ENCODE measurements around the gene CAMKMT.
"Not testable (repeated sequence)": the region's sequence is repeated elsewhere in the genome, so short reads cannot be mapped to it uniquely, and the experiment has no call there.

Gene CAMKMT

DNA sequence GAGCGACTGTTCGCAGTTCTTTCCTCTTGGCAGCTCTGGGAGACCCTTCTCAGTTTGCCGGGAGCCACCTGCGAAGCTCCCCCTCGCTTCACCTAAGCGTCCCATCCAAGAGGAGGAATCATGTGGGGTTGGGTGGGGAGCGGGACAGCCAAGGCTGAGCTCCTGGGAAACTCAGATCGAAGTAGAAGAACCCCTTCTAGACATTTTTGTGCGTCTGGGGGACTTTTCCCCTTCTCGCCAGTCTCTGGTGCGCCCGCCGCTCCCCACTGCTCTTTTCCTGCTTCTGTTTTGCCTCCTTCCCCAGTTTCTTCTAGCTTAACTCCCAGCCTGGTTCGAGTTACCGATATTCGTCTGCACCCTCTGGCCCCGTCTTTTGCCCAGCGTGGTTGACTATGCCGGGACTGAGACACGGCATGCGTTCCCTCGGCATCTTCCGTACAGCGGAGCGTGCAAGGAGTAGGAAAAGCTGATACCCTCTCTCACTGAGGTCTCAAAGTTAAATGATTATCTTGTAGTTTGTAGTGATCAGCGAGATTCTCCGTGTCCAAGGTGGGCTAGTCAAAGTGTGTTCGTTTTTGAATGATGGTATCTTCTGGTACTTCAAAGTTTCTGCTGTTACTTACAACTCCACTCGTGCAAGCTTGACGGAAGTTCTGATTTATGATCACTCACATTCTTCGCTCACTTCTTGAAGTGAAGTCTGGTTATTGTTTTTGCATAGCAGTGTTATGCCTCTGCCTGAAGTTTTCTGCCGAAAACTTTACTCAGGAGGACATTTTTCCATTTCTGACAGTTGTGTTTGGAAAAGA lies 664 bp downstream of the CAMKMT start:
- peak; percentile 50 for DNase-seq

DNA sequence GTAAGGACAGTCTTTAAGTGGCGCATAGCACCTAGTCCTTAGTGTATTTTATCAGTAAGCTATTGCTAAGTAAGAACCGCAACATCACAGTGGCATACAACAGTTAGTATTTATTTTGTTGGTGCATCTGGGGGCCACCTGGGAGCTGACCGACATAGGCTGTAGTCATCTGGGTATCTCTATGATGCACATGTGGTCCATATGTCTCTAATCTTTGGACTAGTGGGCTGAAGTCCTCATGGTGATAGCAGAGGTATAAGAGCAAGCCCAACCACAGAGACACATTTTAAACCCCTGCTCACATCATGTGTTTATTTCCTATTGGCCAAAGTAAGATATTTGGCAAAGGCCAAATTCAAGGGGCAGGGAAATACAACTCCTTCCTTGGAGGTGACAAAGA lies 2.9 kb downstream of the CAMKMT start:
- DNase-seq = no peak

DNA sequence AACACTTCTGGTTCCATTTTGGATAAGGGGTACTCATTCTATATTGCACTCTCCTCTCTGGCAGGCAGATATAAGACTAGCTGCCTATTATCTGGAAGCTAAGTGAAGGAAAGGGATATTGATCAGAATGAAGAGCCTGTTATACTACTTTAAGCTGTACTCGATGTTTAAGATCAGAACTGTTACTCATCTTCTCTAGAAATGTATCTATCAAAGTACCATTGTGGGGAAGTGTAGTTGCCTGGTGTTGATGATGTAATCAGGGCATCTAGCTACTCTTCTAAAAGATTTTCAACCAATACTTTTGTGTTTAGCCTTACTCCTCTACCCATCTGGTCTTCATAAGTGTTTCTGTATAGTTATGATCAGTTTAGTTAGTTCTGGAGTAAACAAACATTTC lies 5.8 kb downstream of the CAMKMT start:
- DNase-seq = no peak

DNA sequence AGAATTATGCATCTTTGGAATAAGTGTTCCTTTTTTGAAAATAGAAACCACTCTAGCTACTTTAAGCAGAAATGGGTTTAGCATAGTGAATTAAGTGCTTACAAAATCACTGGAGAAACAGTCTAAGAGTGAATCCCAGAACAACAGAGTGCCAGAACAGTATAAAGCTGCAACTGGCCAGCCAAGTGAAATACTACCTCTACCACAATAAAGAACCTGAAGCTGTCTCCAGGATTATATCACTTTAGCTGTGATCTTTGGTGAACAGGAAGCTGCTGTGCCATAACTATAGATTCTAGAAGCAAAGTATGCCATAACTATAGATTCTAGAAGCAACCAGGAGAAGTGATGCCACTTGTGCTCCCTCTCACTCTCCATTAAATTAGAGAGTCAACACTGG lies 7.6 kb downstream of the CAMKMT start:
- DNase-seq = no peak

DNA sequence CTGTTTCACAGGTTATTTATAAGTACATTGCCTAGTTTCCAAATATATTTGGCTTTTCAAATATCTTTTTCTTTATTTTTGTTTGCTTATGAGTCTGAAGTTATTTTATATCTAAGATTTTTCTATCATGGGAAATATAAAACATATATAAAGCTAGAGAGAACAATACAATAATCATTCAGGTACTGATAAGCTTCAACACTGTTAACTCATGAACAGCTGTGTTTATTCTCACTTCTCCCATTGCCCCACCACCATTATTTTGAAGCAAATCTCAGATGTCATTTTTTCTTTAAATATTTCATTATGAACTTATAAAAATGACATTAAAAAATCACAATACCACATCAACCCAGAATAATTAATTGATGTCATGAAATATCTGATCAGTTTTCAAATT lies 9.7 kb downstream of the CAMKMT start:
- DNase-seq = no peak

DNA sequence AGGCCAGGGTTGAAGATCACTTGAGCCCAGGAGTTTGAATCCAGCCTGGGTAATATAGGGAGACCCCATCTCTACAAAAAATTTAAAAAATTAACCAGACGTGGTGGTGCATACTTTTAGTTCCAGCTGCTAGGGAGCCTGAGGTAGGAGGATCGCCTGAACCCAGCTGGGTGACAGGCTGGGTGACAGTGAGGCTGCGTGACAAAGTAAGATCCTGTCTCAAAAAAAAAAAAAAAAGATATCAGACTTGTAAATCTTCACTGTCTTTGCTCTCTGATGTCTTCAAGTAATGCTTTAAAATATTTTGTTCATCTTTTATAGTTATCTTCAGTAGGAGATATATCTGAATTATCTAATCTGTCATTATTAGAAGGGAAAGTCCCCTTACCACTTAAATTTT lies 10.5 kb downstream of the CAMKMT start:
- DNase-seq = no peak

DNA sequence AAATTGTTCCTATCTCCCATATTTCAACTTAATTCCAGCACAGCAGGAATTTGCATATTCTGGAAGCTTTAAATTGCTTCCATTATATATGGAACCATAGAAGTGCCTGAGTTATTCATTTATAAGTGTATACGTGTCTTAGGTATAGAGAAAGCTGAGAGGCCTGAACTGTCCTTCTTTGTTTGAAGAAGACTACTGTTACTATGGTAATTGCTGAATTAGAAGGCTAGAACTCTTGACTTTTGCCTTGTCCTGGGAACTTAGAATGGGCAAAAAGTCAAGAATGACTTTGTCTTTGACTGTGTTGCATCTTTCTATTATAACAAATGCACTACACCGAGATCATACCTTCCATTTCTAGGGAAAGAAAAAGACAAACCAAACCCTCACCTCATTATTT lies 15.7 kb downstream of the CAMKMT start:
- no peak for DNase-seq

DNA sequence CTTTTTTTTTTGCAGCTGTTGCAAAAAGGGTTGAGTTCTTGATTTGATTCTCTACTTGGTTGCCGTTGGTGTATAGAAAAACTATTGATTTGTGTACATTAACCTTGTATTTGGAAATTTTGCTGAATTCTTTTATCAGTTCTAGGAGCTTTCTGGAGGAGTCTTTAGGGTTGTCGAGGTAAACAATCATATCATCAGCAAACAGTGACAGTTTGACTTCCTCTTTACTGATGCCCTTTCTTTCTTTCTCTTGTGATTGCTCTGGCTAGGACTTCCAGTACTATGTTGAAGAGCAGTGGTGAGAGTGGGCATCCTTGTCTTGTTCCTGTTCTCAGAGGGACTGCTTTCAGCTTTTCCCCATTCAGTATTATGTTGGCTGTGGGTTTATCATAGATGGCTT lies 23.5 kb downstream of the CAMKMT start:
- not testable (repeated sequence) for DNase-seq

DNA sequence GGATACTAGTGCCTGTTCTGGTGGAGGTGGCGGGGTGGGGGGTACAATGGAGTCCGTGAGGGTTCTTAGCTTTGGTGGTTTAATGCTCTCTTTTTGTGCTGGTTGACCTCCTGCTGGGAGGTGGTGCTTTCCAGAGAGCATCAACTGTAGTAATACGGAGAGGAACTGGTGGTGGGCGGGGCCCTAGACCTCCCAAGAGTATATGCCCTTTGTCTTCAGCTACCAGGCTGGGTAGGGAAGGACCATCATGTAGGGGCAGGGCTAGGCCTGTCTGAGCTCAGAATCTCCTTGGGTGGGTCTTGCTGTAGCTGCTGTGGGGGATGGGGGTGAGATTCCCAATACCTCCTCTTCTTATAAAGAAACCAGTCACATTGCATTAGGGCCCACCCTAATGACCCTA lies 27.1 kb downstream of the CAMKMT start:
- DNase-seq = no peak

DNA sequence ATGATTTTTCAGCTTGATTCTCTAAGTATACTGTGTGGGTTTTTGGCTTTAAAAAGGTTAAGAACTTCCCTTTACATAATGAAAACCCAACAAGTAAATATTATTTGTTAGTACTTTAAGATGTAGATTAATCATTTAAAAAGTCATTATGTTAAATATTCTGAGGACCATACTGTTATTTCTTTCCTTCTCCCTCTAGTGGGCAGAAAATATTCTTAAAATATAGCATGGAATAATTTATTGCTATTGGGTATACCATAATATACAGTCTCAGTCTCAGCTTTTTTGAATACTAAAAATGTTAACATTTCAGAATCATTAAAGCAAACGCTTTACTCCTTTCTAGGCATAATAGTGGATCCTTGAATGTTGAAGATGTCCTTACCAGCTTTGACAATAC lies 28.1 kb downstream of the CAMKMT start:
- no peak for DNase-seq

DNA sequence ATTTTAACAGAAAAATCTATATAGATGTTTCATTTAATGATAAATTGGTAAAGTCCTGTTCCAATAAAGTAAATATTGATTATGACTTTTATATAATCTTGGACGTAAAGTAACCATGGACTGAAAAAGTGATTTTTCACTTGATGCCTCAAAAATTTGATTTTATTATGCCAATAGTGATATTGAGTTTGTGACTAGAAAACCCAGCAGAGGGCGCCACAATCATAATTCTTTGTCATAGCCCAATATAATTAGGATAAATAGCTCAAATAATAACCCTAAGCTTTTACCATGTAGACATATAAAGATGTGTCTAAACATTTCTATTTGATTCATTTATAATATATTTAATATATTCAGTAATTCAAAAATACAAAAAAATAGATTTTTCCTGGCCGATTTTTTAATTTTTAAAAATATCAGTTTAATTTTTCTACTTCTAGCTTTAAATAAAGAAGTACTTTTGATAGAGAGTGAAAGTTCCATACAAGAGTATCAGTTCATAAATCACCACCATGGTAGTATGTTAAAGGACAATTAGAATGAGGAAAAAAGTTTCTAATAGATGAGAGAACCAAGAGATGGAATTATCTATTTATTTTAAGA lies 30.7 kb downstream of the CAMKMT start:
- DNase-seq = peak; percentile 53

DNA sequence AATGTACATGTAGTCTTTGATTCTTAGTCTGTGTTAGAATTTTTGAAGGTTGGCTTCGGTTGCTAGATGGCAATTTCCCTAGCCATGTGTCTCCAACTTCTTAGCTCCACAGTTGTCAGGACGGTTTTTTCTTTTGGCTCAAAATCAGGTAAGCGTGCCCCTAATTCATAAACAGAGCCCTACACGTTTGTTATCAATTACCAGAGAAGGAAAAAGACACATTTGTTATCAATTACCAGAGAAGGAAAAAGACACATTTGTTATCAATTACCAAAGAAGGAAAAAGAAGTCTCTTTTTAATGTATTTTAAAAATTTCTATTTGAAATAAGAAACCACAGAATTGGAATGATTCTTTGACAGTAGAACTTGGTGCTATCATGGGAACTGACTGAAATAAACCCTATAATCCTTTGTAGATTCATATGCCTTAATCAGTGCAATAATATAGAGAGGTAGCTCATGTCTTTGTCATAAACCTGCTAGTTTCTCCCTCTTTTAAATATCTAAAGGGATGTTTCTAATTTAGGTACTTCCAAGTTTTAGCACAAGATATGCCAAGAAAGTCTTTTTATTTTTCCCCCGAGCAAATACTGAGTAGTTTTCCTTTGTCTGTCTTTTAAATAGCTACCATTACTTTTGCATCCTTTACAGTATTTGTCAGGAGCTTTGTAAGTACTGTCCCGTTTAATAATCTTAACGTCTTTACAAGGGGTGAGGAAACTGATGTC lies 35.9 kb downstream of the CAMKMT start:
- DNase-seq = no peak

DNA sequence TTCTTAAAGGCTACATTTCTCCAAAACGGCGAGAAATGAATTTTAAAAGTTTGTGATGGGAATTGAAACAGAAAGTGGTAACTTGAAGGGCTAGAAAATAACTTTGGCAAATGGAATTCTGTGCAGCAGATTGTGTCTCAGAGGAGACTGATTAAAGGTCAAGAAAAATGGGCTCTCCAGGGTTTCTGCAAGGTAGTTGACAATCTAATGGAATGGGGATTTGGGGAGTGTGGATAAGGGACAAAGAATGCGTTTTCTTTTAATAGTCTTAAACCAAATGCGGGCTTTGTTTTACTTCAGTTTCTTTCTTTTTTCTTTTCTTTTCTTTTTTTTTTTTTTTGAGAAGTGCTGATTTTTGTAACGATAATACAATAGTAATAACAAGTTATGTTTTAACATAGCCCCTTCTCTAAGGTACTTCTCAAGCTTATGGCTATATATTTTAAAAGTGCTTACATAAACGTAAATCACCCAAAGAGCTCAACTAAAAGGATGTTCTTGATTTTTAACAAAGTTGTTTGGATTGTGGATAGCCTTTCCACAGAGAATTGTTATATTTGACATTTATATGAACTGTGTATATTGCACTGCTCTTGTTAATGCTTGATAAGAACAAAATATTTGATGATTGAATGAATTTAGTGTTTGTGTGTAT lies 36.6 kb downstream of the CAMKMT start:
- no peak for DNase-seq

DNA sequence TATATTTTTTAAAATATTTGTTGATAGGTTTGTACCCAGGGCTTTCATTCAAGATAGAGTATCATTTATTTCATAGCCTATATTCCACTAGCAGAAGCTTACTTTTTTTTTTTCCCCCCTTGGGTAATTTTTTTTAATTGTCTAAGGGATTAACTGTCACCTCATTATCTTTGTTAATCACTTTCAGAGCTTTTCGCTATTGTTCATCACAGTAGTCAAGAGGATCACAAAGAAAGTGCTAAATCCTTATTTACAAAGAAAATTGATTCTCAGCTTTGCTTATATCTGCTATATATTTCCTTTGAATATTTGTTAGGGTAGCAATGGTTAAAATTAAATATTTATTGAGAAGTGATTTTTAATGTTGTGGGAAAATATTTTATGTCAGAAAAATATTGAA lies 59.0 kb downstream of the CAMKMT start:
- no peak for DNase-seq

DNA sequence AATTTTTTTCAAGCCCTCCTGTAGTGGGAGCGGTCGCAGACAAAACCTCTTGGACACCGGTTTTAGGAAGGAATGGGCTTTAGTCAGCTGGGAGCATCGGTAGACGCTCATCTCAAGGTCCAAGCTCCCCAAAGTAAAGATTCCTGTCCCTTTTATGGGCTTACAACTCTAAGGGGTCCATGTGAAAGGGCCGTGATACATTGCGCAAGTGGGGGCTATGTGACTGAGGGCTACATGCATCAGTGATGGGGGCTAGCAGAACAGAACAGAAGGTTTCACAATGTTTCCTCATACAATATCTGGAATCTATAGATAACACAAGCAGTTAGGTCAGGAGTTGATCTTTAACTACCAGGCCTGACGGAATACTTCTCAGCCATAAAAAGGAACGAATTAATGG lies 62.5 kb downstream of the CAMKMT start:
- no peak for DNase-seq

DNA sequence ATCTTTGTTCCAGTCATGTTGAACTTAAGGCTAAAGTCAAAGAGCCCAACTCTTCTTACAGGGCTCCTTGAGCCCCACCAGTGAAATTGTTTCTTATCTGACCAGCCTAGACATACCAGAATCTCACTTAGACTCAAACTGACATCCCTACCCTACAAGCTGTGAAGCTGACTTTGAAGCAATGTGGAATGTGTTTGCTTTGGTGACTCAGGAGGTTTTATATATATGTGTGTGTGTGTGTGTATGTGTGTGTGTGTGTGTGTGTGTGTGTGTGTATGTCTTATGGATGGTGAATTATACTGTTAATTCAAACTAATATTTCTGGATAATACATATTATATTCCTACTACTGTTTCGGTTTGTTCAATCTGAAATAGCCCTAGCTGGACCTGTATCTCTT lies 67.3 kb downstream of the CAMKMT start:
- DNase-seq = no peak

DNA sequence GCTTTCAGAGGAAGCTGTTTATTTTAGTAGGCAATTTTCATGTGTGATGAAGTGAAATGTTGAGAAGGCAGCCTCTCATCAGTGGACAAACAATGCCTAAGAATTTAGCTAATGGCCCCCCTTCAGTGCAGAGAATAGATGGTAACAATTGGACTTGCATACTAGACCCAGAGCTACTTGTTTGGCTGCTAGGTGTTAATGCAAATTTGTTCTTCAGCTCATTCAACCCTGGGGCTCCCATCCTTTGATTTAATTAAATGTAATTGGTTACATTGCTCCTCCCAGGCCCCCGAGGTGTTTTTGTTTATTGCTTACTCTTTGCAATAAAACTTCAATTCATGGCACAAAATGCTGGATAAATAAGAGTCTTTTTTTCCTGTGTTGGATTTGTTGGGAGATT lies 68.6 kb downstream of the CAMKMT start:
- no peak for DNase-seq

DNA sequence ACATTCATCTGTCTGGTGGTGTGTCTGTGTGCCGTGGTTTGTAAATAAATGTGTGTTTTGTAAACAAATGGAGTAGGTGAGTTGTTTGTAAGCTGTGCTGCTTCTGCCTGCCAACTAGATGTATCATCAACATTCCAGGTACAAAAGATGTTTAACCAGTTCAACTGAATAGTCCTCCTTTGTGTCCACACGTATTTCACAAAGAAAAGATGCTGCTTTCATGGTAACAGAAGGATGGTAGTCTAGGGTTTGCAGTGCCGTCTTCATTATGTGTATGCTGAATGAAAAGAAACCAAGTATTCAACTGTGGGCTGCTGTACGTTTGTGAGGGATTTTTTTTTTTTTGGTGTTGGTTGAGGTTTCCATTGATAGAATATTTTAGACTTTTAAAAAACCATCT lies 72.1 kb downstream of the CAMKMT start:
- DNase-seq = peak; percentile 55

DNA sequence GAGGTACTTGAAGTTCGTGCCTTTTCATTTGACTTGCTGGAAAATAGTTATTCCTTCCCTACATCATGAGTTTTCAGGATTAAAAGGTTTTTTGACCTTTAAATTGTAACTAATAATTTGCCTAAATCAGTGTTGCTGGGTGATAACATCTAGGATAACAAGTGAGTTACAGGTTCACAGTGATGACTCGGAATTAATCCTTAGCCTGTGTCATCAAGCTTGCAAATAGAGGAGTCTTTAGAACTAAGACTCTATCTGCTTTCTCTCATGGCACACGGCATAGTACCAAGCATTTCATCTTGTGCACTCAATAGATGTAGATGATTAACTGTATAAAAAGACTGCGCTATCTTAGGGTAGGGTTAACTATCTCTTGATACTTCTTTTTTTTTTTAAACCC lies 79.5 kb downstream of the CAMKMT start:
- no peak for DNase-seq

DNA sequence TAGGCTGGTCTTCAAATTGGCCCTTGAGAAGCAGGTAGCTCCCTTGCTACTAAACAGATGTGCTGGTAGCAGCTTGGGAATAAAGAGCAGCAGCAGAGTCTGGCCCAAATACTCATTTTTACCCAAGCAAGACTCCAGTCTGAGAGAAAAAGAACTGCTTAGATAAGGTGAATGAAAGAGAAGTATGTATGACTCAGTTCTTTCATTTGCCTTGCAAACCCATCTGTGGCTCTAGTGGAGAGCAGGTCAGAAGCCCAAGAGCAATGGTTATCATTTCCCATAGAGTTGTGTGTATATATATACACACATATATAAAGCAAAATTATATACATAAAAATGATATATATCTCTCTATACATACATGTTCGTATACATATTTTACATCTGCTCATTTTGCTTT lies 80.3 kb downstream of the CAMKMT start:
- DNase-seq = no peak

DNA sequence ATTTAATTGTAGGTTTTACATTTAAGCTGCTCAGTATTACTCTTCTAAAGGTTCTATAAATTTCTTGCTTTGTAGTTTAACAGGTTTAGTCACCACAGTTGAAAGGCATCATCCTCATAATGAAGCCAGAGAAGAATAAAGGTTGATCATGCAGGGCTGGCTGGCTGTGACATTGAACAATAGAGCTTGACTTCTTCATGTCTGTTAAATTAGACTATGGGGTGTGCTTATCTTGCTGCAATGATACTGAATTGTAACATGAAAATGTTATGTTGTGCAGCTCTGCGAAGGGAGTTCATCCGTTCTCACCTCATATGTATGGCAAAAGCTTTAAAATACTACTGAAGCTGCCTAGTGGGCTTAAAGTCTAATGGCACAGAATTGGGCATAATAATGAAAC lies 81.8 kb downstream of the CAMKMT start:
- no peak for DNase-seq

DNA sequence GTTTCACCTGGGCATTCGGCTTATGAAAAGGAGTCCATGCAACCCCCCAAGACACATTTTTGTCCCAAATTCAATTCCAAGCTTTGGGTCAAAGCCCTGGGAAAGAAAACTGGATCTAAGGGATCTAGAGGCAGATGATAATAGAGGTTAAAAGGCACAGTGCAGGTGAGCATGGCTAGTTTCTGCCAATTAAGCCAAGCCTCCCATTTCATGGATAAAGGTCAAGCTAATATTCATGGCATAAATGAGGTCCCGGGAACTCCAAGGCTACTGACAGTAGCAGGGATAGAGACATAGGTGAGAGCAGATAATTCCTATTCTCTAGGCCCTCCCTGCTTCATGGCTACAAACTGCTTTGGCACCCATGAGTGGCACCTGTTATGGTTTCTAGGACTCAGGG lies 83.1 kb downstream of the CAMKMT start:
- DNase-seq = no peak

DNA sequence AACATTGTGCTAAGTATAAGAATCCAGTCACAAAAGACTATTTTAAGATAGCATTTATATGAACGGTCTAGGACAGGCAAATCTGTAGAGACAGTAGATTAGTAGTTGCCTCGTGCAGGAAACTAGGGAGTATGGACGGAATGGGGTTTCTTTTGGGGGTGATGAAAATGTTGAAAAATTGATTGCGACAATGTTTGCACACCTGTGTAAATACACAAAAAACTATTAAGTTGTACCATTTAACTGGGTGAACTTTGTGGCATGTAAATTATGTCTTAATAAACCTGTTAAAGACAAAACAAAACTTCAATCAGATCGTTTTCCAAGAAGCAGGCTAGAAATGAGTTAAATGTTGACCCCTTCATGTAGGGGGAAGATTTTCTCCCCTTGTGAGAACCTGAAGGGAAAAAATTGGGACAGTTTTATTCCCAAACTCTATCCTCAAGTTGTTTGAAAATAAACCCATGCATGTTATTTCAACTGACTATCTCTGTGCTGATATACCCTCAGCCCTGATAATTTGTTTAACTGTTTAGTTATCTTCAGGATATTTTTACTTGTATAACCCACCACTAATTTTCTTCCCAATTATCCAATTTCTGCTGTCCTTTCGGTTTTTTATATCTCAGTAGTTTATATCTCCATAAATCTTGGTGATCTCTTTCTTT lies 87.2 kb downstream of the CAMKMT start:
- DNase-seq = no peak
